A172 (cell line): ENCODE data around the gene CYP2A13. TPM values are rescaled to one million over a fixed set of nuclear protein-coding genes. Genes with fewer than 3 reads are reported as not detected.
"Not testable (repeated sequence)": the region's sequence is repeated elsewhere in the genome, so short reads cannot be mapped to it uniquely, and the experiment has no call there.

Source experiments
- DNase-seq: peaks from one replicate; pipeline ENCODE4 v3.0.0-alpha.2; 2015; ENCODE audit warnings: low spot score
- total RNA-seq: library from RNA; depleted of rRNA; stranded (reverse); fragments of >200 nt; shearing (Covaris generic); gene quantifications from 2 replicates; pipeline ENCODE4 v1.2.3, GENCODE V29; 2014; rRNA removed

CYP2A13 gene, protein sequence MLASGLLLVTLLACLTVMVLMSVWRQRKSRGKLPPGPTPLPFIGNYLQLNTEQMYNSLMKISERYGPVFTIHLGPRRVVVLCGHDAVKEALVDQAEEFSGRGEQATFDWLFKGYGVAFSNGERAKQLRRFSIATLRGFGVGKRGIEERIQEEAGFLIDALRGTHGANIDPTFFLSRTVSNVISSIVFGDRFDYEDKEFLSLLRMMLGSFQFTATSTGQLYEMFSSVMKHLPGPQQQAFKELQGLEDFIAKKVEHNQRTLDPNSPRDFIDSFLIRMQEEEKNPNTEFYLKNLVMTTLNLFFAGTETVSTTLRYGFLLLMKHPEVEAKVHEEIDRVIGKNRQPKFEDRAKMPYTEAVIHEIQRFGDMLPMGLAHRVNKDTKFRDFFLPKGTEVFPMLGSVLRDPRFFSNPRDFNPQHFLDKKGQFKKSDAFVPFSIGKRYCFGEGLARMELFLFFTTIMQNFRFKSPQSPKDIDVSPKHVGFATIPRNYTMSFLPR
- total RNA-seq = not detected in 2 replicates

DNA sequence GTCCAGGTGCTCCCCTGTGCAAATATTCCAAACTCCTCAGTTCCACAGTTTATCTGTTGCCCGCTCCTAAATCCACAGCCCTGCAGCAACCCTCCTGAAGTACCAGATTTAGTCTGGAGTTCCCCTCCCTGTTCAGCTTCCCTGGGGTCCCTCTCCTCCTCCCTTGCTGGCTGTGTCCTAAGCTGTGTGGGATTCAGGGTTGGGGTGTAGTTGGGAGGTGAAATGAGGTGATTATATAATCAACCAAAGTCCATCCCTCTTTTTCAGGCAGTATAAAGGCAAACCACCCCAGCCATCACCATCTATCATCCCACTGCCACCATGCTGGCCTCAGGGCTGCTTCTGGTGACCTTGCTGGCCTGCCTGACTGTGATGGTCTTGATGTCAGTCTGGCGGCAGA lies at the start of gene CYP2A13:
CYP2A13 (plus strand) TSS at position 301 of the 400 bp plus-strand sequence; CDS start at position 322, 21 bp downstream.
- no peak for DNase-seq

DNA sequence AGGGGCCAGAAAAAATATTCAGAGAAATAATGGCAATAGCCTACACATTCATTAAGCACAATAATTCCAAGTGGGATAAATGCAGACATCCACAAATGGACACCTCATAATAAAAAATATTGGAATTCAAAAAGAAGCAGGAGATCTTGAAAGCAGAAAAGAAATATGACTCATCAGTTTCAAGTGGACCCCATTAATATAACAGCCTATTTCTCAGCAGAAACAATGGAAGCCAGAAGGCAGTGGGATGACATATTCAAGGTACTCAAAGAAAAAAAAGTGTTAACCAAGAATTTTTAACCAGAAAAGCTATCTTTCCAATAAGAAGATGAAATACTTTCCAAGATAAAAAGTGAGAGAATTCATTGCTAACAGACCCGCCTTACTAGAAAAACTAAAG lies 48.4 kb upstream of the CYP2A13 start:
- peak; percentile 8 for DNase-seq

DNA sequence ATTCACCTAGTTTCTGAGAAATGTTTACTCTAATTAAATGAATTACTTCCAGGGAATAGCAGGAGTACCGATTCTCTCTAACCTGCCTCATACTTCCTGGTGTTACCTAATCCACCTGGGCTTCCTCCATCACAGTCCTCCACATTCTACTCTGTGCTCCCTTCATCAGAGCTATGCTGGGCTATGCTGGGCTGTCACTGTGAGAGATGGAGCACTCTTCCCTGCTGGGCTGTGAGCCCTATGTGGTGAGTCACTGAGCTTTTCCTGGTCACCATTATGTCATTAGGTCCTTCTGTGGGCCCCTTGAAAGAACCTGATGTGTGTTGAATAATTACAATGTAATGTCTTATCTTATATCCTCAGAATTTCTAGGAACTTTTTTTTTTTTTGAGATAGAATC lies 43.2 kb upstream of the CYP2A13 start:
- DNase-seq = peak; percentile 58

DNA sequence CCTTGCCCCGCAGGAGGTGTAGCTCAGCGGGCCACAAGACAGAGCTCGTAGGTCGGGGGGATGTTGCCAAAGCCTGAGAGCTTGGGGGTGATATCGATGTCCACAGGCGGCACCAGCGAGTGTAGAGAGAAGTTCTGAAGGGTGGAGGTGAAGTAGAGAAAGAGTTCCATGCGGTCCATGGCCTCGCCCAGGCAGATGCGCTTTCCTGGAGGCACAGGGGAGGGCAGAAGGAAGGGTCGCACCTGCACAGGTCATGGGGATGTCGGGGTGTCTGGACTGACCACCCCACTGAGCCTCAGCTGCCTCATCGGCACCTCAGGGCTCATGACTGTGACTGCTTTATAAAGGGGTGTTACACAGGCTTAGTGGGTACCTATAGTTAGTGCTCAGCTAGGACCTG lies 37.8 kb upstream of the CYP2A13 start:
- DNase-seq = no peak

DNA sequence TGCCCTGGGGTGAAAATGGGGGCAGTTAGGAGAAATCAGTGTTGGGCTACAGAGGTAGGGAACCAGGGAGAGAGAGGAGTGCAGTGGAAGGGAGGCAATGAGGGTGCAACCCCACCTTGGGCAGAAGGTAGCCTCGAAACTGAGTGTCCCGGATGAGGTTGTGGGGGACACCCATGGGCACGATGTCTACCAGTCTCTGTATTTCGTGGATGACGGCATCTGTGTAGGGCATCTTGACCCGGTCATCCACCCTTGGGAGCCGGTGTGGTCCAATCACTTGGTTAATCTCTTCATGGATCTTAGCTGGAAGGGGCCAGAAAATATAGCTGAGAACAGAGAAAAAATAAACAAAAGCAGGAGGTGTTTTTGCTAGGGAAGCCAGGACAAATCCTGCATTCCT lies 36.1 kb upstream of the CYP2A13 start:
- DNase-seq = not testable (repeated sequence)

DNA sequence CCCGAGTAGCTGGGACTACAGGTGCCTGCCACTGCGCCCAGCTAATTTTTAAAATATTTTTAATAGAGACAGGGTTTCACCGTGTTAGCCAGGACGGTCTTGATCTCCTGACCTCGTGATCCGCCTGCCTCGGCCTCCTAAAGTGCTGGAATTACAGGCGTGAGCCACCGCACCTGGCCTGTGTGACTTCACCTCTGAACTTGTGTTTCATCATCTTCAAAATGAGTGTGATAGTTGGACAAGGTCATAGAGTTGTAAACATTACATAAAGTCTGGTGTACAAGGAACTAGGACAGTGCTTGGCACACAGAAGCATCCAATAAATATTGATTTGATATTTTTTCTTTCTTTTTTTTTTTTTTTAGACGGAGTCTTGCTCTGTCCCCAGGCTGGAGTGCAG lies 34.9 kb upstream of the CYP2A13 start:
- DNase-seq = not testable (repeated sequence)

DNA sequence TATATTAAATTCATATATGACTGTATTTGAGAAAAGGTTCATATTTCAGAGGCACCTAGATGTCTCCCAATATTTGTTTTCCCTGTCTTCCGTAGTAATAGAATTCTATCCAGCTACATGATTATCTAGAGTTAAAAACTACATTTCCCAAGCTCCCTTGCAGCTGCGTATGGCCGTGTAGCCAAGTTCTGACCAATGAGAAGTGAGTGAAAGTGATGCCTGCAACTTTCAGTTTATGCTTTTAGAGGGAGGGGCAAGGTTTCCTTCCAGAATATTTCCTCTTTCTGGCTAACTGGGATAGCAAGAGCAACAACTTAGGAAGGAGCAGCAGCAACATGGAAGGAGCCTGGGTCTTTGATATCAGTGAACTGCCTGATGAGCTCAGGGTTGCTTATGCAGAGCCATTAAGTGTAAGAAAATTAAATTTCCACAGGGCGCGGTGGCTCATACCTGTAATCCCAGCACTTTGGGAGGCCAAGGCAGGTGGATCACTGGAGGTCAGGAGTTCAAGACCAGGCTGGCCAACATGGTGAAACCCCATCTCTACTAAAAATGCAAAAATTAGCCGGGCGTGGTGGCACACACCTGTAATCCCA lies 23.2 kb upstream of the CYP2A13 start:
- DNase-seq = peak; percentile 40

DNA sequence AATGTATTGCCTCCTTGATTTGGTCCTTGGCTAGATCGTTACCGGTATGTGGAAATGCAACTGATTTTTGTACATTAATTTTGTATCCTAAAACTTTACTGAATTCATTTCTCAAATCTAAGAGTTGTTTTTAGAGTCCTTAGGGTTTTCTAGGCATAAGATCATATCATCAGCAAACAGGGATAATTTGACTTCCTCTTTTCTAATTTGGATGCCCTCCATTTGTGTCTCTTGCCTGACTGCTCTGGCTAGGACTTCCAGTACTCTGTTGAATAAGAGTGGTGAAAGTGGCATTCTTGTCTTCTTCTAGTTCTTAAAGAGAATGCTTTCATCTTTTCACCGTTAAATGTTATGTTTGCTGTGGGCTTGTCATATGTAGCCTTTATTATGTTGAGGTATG lies 12.0 kb upstream of the CYP2A13 start:
- DNase-seq = no peak

DNA sequence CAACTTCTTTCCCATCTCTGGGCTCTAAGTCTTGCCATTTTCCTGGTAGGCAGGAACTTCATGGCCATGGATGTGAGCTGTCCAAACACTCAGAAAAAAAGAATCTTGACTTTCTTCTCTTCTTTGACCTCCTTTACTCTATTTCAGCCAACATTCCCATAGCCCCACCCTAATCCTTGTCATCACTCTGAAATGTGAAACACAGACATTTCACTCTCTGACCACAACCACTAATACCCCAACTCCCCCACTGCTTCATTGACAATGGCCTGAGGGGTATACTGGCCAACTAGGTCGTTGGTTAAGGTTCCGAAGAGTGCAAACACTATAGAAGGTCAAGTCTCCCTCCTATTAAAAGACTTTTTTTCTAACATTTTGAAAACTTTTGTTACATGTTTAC lies 4.7 kb upstream of the CYP2A13 start:
- DNase-seq = peak; percentile 31

DNA sequence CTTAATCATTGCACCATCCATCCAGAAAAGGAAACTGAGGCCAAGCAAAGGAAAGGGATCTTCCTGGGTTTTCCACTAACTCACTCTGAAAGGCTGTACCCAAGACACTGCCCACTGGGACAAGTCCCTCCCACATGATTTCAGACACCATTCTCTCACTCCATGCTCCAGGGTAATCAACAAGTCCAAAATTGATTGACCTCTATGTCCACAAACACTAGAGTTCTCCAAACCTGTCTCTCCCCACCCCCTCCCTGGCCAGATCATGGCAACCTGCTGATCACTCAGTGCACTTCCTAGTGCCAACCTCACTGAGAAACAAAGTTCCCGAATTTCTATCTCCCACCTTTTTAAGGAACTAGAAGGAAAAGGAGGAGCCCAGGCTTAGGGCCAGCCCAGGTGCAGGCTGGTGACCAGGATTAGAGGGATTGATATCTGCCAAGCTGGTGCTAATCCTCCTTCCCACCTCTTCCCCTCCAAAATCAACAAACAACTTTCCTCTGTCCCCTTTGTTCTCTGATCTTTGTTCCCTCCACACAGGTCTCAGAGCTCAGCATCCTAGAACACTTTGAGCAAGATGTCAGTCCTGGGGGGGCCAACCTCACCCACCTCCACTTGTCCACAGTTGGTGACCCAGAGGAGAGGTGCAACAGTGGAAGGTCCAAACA lies 2.4 kb upstream of the CYP2A13 start:
- DNase-seq = no peak

DNA sequence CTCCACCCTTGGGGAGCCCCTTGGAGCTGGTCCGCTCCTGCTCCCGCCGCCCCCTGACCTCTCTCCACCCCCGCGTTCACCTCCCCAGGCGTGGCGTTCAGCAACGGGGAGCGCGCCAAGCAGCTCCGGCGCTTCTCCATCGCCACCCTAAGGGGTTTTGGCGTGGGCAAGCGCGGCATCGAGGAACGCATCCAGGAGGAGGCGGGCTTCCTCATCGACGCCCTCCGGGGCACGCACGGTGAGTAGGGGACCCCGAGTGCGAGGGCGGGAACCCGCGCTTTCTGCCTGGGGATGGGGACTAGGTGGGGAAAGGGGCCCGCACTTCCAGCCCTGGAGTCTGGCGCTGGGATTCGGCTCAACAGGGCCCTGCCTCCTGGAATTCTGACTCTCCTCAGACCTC lies 1.7 kb downstream of the CYP2A13 start:
- DNase-seq = no peak

DNA sequence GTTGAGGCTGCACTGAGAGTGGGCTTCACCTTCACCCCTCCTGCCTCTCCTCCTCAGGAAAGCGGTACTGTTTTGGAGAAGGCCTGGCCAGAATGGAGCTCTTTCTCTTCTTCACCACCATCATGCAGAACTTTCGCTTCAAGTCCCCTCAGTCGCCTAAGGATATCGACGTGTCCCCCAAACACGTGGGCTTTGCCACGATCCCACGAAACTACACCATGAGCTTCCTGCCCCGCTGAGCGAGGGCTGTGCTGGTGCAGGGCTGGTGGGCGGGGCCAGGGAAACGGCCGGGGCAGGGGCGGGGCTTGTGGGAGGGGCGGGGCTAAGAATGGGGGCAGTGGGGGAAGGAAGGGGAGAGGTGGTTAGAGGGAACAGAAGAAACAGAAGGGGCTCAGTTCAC lies 7.5 kb downstream of the CYP2A13 start:
- no peak for DNase-seq

DNA sequence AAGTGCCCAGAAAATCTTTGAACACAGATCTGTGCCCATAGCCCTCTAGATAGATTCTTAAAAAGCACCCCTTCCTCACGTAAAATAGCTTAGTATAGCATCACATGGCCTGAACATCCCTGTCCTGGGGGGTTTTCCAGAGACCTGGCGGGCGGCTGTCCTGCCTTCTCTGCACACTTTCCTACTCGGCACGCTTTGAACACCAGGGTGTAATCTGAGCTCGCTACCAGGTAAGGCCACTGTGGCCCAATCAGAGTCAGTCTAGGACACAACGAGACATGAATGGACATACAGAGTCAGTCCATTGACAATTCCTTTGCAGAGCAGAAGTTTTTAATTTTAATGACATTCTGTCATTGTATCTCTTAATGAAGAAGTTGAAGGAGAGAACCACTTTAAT lies 8.1 kb downstream of the CYP2A13 start:
- DNase-seq = no peak

DNA sequence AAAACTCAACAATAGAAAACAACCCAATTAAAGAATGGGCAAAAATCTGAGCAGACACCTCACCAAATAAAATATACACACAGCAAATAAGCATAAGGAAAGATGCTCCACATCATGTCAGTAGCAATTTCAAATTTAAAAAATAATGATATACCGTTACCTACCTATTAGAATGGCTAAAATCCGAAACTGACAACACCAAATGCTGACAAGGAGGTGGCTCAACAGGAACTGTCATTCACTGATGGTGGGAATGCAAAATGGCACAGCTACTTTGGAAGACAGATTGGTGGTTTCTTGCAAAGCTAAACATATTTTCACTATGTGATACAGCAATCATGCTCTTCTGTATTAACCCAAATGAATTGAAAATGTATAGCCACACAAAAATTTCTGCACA lies 9.1 kb downstream of the CYP2A13 start:
- DNase-seq = no peak

DNA sequence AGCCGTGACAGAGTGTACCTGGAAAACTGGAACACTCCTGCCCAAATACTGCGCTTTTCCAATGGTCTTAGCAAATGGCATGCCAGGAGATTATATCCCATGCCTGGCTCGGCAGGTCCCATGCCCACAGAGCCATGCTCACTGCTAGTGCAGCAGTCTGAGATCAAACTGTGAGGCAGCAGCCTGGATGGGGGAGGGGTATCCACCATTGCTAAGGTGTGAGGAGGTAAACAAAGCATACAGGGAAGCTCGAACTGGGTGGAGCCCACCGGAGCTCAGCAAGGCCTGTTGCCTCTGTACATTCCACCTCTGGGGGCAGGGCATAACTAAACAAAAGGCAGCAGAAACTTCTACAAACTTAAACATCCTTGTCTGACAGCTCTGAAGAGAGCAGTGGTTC lies 10.5 kb downstream of the CYP2A13 start:
- DNase-seq = no peak

DNA sequence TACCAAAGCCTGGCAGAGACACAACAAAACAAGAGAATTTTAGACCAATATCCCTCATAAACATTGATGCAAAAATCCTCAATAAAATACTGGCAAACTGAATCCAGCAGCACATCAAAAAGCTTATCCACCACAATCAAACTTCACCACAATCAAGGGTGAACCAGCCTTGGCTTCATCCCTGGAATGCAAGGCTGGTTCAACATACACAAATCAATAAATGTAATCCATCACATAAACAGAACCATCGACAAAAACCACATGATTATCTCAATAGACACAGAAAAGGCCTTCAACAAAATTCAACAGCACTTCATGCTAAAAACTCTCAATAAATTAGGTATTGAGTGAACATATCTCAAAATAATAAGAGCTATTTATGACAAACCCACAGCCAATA lies 14.0 kb downstream of the CYP2A13 start:
- not testable (repeated sequence) for DNase-seq

DNA sequence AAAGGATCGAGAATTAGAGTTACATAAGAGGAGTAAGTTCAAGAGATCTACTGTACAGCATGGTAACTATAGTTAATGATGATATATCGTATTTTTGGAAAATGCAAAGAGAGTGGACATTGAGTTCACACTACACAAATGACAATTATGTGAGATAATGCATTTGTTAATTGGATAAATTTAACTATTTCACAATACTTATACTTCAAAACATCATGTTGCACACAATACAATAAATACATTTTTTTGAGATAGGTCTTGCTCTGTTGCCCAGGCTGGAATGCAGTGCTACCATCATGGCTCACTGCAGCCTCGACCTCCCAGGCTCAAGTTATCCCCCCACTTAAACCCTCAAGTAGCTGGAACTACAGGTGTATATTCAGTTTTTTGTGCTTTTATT lies 17.9 kb downstream of the CYP2A13 start:
- DNase-seq = no peak

DNA sequence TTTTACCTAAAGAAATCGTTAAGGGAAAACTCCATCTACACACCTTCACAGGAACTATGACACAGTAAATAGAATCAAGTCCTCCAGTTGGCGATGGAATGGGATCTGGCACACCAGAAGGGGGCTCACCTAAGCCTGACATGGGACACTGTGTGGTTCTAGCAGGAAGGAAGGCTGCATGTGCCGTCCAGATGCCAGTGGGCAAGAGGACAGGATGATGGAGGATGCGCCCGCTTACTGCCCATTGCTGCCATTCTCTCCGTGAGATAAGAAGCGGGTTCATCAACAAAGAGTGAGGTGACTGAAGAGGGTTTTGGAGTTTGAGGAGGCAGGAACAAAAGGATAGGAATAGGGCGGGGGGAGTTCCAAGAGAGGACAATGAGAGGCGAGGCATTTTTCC lies 23.0 kb downstream of the CYP2A13 start:
- DNase-seq = no peak

DNA sequence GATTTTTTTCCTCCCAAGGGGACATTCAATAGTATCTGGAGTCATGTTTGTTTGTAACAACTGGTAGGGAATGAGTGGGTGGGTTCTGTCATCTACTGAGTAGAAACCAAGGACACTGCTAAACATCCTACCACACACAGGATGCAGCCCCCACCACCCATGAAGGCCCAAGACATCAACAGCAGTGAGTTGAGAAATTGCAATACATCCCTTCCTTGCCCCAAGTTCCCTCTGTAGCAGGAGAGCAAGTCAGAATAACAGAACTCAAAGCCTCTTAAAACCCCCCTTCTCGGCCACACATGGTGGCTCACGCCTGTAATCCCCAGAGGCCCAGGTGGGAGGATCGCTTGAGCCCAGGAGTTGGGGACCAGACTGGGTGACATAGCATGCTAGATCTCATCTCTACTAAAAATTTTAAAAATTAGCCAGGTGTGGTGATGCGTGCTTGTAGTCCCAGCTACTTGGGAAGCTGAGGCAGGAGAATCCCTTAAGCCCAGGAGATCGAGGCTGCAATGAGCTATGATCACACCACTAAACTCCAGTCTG lies 23.6 kb downstream of the CYP2A13 start:
- no peak for DNase-seq

DNA sequence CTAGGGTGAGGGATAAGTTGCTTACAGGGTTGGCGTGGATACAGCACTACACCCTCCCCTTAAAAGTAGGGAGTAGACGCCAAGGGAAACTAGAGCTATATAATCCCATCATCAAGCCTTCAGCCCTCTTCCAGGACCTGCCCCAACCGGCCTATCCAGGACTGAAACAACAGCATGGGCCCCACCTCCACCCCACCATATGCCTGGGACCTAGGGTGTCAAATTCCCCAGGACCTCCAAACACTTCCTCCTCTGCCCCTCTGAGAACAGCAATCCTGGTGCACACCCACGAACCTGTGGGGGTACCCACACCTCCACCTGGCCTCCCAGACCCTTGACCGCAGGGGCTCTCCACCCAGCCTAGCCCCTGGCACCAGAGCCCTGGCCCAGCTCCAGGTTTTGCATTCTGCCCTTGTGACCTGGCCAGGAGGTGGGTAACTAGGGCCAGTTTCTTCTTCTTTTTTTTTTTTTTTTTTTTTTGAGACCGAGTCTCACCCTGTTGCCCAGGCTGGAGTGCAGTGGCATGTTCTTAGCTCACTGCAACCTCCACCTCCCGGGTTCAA lies 24.6 kb downstream of the CYP2A13 start:
- no peak for DNase-seq

DNA sequence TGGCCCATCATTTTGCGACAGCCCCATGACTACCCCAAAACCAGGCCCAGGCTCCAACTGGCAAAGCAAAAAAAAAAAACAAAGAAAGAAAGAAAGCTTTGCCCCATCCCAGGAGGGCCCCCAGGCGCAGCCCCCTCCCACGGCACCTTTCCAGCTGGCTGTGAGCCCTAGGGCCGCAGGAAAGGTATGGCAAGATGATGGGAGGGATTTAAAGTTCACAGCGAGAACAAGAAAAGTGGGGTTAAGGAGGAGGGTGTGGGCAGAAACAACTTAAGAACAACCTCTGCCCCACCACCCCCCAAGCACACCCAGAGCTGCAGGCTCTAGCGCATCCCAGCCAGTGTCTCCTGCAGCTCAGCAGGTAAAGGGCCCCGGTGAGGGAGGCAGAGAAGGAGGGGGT lies 25.9 kb downstream of the CYP2A13 start, which contains the start of gene CYP2F1:
CYP2F1 (plus strand) TSS at position 301 of the 400 bp plus-strand sequence. CDS start 1,757 bp downstream, outside the sequence.
- no peak for DNase-seq

DNA sequence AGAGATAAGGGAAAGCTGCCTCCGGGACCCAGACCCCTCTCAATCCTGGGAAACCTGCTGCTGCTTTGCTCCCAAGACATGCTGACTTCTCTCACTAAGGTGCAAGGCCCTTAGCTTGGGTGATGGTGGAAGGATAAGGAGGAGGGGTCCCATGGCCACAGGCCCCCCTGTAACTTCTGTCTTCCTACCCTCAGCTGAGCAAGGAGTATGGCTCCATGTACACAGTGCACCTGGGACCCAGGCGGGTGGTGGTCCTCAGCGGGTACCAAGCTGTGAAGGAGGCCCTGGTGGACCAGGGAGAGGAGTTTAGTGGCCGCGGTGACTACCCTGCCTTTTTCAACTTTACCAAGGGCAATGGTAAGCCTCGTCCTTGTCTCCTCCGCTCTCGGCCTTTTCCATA lies 28.0 kb downstream of the CYP2A13 start:
- DNase-seq = no peak
